Stimulated activated CD4-positive, alpha-beta T cell treated with anti-CD3 and anti-CD28 coated beads, Interleukin-1b, Interleukin-23, amount 100 ng/mL, for 4 hours (primary cell): Measurements from ENCODE around the gene HEPACAM.

Source experiments
- DNase-seq, 2 donors: peaks; one replicate each; pipeline ENCODE4 v3.0.0-alpha.2; 2020; ENCODE audit warnings: low read depth in 2 of 2

HEPACAM gene

GRCh38 chr11:124900464-124900863 lies 35.4 kb downstream of the HEPACAM start:
- no peak for DNase-seq

DNA sequence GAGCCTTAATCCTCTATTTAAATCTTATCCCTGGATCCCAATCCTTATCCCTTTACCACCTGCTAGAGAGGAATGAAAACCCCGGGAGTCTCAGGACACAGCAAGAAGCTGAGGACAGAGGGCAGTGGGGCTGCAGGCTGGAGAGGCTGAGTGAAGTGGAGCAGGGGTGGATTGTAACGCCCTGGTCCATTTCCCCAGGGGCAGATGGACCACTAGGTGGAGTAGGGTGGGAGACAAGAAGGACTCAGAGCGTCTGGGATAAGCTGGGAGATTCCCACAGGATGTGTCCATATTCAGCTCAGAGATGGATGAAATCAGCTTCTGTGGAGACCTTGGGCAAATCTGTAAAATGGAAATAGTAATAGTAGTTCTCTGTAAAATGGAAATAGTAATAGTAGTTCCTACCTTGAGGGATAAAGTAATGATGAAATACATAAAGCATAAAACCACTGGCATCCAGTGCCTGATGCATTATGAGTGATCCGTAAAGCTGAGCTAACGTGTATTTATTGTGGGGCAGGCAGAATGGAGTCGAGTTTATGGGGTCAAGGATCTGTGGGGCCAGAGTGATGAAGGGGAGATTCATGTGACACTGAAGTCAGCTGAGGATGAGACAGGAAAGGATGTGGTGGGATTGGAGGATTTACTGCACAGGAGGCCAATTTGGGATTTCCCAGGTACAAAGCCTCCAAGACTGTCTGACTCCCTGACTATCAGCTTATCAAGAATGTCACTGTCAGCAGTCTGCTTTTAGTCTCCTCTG lies 36.3 kb downstream of the HEPACAM start:
- no peak for DNase-seq

- DNase-seq, result no peak
Measured at GRCh38 chr11:124898711-124899110, 37.1 kb downstream of the HEPACAM start.

- no peak for DNase-seq
Measured at GRCh38 chr11:124898263-124898680, 37.6 kb downstream of the HEPACAM start.

DNA sequence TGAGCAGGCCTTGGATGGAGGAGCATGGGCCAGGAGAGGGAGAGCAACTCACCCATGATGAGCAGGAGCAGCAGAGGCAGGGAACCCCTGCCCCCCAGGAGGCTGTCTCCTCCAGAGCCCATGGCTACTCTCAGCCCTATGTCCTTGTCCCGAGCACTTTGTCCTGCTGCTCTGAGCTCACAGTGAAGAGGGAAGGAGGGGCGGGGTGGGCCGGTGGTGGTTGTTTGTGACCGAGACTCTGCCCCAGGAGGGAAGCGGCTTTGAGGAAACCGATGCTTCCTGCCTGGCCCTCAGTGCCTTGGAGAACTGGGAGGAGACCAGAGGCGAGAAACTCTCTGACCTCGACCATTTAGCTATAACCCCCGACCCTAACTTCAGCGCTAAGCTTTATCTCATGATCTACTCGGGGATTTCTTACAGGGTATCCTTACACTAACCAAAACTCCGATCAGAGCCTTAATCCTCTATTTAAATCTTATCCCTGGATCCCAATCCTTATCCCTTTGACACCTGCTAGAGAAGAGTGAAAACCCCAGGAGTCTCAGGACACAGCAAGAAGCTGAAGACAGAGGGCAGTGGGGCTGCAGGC lies 38.1 kb downstream of the HEPACAM start, which contains the start of gene ROBO4:
ROBO4 (minus strand) TSS at position 192 of the 589 bp plus-strand sequence; CDS start at position 122, 70 bp downstream.
- DNase-seq, result no peak

GRCh38 chr11:124896821-124897391 lies 38.9 kb downstream of the HEPACAM start:
- DNase-seq, result no peak

DNA sequence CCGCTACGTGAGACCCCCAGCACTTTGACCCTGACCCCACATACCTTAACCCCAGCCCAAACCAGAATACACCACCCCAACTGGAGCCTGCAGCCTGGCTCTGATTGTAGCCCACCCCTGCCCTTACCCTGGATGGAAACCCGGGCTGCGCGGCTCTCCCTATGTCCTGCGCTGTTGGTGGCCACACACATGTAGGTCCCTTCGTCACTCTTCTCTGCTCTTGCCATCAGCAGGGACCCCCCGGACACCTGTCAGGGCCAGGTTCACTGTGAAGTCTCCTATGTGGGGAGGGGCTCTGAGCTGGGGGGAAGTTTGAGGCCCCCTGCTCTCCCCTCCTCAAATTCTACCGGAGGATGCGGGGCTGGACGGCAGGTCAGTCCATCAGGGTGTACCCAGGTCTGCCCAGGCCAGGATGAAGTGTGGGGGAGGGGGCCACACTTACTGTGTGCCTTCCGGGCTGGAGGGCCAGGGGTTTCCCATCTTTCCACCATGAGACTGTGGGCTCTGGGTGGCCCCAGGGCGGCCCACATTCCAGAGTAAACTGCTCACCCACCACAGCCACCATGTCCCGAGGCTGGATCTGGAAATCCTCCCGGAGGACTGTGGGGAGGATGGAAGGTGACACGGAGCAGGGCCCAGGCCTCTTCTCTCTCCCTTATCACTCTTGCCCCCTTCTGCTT lies 39.6 kb downstream of the HEPACAM start:
- no peak for DNase-seq

- DNase-seq, result no peak
Measured at GRCh38 chr11:124895471-124895971, 40.3 kb downstream of the HEPACAM start.

- DNase-seq, result no peak
Measured at GRCh38 chr11:124894606-124895430, 41.0 kb downstream of the HEPACAM start.

DNA sequence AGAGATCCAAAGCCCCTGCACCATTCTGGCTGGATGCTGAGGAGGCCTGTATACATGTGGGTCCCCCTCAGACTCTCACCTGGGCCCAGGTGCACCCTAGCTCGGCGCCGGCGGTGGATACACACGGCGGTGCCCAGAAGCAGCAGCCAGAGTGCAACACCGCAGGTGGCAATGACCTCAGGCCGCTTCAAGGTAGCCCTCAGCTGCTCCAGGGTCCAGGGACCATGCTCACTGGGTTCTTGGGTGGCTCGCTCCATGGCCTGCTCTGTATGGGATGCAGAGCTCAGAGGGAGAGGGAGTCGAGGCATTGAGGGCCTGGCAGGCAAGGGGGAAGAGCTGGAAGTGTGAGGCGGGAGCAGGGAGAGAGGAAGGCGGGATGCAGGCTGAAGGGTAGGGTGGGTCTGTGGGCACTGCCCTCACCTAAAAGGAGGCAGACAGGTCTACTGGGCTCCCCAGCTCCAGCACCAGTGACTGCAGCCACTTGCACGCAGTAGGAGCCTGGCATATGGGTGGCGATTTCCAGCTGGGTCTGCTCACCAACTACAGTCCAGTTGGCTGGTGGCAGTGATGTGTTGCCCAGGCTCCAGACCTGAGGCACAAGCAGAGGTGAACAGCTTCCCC lies 42.0 kb downstream of the HEPACAM start:
- no peak for DNase-seq

DNA sequence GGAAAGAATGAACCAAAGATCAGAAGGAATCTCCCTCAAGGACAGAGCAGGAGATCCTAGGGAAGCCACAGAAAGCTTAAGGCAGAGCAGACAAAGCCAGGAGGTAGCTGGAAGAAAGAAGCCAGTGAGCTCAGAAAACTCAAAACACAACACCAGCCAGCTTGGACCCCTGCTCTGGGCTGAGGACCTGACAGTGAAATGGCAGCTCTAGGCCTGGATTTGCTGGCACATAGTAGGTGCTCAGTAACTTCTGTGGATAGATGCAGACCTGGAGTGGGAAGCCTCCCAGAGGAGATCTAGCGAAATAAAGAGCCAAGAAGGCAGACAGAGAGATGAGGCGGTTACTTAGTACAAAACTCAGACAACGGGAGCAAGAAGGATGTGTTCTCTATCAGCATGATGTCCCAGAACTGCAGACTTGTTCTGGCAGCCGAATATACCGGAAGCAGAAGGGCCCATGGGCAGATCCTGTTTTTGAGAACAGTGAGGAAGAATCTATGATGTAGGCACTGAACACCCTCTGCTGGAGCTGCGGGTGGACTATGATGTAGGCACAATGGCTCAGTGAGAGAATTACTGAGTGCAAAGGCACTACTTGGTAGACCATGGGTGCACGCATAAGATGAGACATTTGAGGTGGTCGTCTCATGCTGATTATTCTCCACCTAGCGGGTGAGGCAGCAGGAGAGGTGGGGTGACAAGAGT lies 42.9 kb downstream of the HEPACAM start:
- no peak for DNase-seq

- no peak for DNase-seq
Measured at GRCh38 chr11:124892146-124892545, 43.7 kb downstream of the HEPACAM start.

DNA sequence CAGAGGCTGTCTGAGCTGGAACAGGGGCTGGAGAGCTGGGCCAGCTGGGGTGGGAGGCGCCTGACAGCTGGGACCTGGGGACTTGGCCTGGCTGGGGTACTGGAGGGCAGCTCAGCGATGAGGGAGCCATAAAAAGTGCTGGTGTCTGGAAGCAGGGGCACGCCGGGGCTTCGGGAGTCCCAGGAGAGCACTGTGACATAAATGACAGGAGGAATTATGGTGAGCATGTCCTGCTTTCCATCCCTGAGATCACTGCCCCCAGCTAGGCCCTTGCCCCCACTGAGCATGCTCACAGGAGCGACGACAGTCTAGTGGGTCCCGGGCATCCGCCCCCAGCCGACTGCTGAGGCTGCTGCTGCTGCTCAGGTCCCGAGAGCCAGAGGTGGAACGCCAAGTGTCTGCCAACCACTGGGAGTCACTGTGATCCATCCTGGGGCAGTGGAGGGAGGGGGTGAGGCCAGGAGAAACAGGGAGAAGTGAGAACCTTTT lies 44.4 kb downstream of the HEPACAM start:
- no peak for DNase-seq

- no peak for DNase-seq
Measured at GRCh38 chr11:124890683-124891372, 45.0 kb downstream of the HEPACAM start.

- no peak for DNase-seq
Measured at GRCh38 chr11:124890151-124890550, 45.7 kb downstream of the HEPACAM start.

- no peak for DNase-seq
Measured at GRCh38 chr11:124889191-124890091, 46.4 kb downstream of the HEPACAM start.

GRCh38 chr11:124887667-124888013 lies 48.2 kb downstream of the HEPACAM start:
- DNase-seq, result no peak

DNA sequence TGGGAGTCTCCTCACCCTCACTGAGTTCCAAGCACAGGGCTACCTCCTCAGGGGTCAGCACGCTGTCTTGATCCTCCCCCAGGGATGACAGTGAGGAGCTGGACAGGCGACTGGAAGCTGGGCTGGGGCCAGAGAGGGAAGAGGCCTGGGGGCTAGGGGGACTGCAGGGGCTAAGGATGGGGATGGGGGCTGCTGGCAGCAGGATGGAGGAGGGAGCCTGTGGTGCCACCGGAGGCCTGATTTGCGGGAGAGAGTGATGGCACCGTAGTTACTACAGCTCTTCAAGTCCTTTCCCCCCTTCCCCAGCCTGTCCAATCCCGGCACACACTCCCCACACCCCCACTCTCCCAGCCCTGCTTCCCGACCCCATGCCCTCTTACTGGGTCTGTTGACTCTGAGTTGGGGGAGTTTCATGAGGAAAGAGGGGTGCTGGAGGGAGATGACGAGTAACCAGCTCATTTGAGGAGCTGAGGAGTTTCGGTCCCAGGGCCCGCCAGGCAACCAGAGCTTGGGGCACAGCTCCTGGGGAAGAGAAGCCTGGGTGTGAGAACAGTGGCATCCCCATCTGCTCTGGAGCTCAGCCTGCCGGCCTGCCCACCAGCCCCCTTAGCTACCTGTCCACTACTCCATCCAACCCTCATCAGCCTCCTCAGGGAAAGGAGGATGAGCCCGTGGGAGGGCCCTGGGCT lies 48.7 kb downstream of the HEPACAM start:
- DNase-seq, result no peak
